Measurements from ENCODE around the gene TMED8.

DNA sequence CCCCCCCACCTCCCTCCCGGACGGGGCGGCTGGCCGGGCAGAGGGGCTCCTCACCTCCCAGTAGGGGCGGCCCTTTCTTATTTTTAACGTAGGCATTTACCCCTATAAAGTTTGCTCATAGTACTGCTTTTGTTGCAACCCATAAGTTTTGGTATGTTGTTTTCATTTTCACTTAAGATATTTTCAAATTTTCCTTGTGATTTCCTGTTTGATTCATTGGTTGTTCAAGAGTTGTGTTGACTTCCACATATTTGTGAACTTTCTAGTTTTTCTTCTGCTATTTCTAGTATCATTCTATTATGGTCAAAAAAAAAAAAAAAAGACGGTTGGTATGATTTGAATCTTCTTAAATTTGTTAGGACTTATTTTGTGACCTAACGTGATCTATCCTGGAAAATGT lies 39.9 kb upstream of the TMED8 start:
- TF ChIP-seq, protein P1, sequence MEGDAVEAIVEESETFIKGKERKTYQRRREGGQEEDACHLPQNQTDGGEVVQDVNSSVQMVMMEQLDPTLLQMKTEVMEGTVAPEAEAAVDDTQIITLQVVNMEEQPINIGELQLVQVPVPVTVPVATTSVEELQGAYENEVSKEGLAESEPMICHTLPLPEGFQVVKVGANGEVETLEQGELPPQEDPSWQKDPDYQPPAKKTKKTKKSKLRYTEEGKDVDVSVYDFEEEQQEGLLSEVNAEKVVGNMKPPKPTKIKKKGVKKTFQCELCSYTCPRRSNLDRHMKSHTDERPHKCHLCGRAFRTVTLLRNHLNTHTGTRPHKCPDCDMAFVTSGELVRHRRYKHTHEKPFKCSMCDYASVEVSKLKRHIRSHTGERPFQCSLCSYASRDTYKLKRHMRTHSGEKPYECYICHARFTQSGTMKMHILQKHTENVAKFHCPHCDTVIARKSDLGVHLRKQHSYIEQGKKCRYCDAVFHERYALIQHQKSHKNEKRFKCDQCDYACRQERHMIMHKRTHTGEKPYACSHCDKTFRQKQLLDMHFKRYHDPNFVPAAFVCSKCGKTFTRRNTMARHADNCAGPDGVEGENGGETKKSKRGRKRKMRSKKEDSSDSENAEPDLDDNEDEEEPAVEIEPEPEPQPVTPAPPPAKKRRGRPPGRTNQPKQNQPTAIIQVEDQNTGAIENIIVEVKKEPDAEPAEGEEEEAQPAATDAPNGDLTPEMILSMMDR (IDR thresholded peaks at IDR 0.05): no peak
- TF ChIP-seq POLR2A (IDR thresholded peaks at IDR 0.05): no peak

Measured in body of pancreas (tissue), 4 donors.